CD4-positive, alpha-beta T cell (primary cell): Measurements from ENCODE around the gene MROH8. TPM values are rescaled to one million over a fixed set of nuclear protein-coding genes. Genes with fewer than 3 reads are reported as not detected.

ENCODE experiments used
- ATAC-seq: fragments of 200-7000 bp; cut with Tn5 transposase; one replicate; pipeline ENCODE4 v1.10.0; 2022; ENCODE audit warnings: mild to moderate bottlenecking; ENCODE audit not compliant: poor library complexity
- CTCF ChIA-PET: fragments of 350-600 bp; sonication (Branson Sonifier 250); formaldehyde crosslinking; loops from one replicate; lab custom pipeline; 2021; ENCODE audit warnings: antibody characterized with exemption, inconsistent platforms; lab: Charles Lee
- POLR2A ChIA-PET: fragments of 350-600 bp; sonication (Branson Sonifier 250); formaldehyde crosslinking; loops from one replicate; lab custom pipeline; 2021; ENCODE audit warnings: antibody characterized with exemption, inconsistent platforms; lab: Charles Lee
- DNase-seq, 14 experiments: peaks; one replicate each; pipeline ENCODE4 v3.0.0-alpha.2; 2013 to 2020; ENCODE audit warnings: mixed read lengths in 2 of 14
- H3K27ac ChIP-seq, 2 donors: one replicate each; pipeline versions ENCODE4 v1.5.1 to v1.7.0; 2013; ENCODE audit warnings: low read length in 2 of 2, low read depth in 1 of 2, mild to moderate bottlenecking in 1 of 2
- H3K27me3 ChIP-seq, 2 experiments: 1 replicate in 1 of 2; 2 replicates in 1 of 2; pipeline versions ENCODE4 v1.6.1 to v1.7.0; 2013; ENCODE audit warnings: low read length in 2 of 2, control low read depth in 1 of 2, mild to moderate bottlenecking in 1 of 2, moderate library complexity in 1 of 2; ENCODE audit not compliant: insufficient read depth in 2 of 2, control insufficient read depth in 1 of 2
- H3K36me3 ChIP-seq: one replicate; pipeline ENCODE4 v1.6.1; 2013; ENCODE audit warnings: low read length, control low read depth; ENCODE audit not compliant: insufficient read depth
- H3K4me1 ChIP-seq: one replicate; pipeline ENCODE4 v1.6.1; 2013; ENCODE audit warnings: low read length, control low read depth; ENCODE audit not compliant: insufficient read depth
- H3K4me3 ChIP-seq: one replicate; pipeline ENCODE4 v1.5.1; 2013; ENCODE audit warnings: mild to moderate bottlenecking, low read length, moderate library complexity
- H3K9me3 ChIP-seq, 2 experiments: 1 replicate in 1 of 2; 2 replicates in 1 of 2; pipeline versions ENCODE4 v1.6.1 to v1.7.0; 2013; ENCODE audit warnings: low read length in 2 of 2, mild to moderate bottlenecking in 2 of 2, control low read depth in 1 of 2, moderate library complexity in 1 of 2; ENCODE audit not compliant: control insufficient read depth in 1 of 2, insufficient read depth in 1 of 2
- H3K27ac Mint-ChIP-seq: one replicate; pipeline ENCODE4 v1.8.0; 2020; ENCODE audit warnings: mixed read lengths
- H3K27me3 Mint-ChIP-seq: one replicate; pipeline ENCODE4 v1.8.0; 2021; ENCODE audit warnings: mixed read lengths
- H3K36me3 Mint-ChIP-seq: one replicate; pipeline ENCODE4 v1.8.0; 2021; ENCODE audit warnings: low read depth, mixed read lengths
- H3K4me1 Mint-ChIP-seq: one replicate; pipeline ENCODE4 v1.8.0; 2021; ENCODE audit warnings: low read depth, mixed read lengths
- H3K4me3 Mint-ChIP-seq: one replicate; pipeline ENCODE4 v1.8.0; 2020; ENCODE audit warnings: mild to moderate bottlenecking, mixed read lengths
- H3K9me3 Mint-ChIP-seq: one replicate; pipeline ENCODE4 v1.8.0; 2020; ENCODE audit warnings: mixed read lengths
- intact Hi-C, 2 experiments: fragments of 100-400 bp; cut with DNase I in 1 of 2; cut with micrococcal nuclease in 1 of 2; formaldehyde crosslinking; loops; one replicate each; pipeline versions ENCODE4 v1.15.1 to v1.9.0; 2023 to 2025; cut with DNase I, micrococcal nuclease
- total RNA-seq, 174 experiments: library from RNA in 2 of 174; stranded (reverse) in 2 of 174; gene quantifications; one replicate each; pipeline ENCODE4 v1.2.3 and lab custom pipeline; 2021 to 2026
- TF ChIP-seq, protein P1 (sequence below): fragments of 200-600 bp; IDR thresholded peaks from one replicate; pipeline ENCODE4 v1.8.0; 2022; ENCODE audit warnings: antibody characterized with exemption, mild to moderate bottlenecking

MROH8 gene
- total RNA-seq, 2 experiments from 2014 or later = 1.1 to 1.2 TPM

- H3K27ac Mint-ChIP-seq = no peak overlapping the region
- H3K4me1 Mint-ChIP-seq = peaks cover 49% of the 10 kb centered on the region
- ChIA-PET CTCF (interaction anchor here (1.1 kb wide), 1 partner anchor 12 kb away, joined by 3 read pairs; no protein-coding TSS in a partner anchor), POLR2A (interaction anchor here (0.7 kb wide), 2 partner anchors 158 to 160 kb away, joined by 3 to 4 read pairs; no protein-coding TSS in a partner anchor)
- intact Hi-C loops = no loop called here
- DNase-seq (no peak), ATAC-seq (no peak)
- no peak overlapping the region for H3K4me3 ChIP-seq
- H3K9me3 ChIP-seq = peaks cover 0 to 4% of the 10 kb centered on the region in 2 experiments
- no peaks in the 10 kb centered on the region for H3K9me3 Mint-ChIP-seq
- TF ChIP-seq, protein P1, sequence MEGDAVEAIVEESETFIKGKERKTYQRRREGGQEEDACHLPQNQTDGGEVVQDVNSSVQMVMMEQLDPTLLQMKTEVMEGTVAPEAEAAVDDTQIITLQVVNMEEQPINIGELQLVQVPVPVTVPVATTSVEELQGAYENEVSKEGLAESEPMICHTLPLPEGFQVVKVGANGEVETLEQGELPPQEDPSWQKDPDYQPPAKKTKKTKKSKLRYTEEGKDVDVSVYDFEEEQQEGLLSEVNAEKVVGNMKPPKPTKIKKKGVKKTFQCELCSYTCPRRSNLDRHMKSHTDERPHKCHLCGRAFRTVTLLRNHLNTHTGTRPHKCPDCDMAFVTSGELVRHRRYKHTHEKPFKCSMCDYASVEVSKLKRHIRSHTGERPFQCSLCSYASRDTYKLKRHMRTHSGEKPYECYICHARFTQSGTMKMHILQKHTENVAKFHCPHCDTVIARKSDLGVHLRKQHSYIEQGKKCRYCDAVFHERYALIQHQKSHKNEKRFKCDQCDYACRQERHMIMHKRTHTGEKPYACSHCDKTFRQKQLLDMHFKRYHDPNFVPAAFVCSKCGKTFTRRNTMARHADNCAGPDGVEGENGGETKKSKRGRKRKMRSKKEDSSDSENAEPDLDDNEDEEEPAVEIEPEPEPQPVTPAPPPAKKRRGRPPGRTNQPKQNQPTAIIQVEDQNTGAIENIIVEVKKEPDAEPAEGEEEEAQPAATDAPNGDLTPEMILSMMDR = no peak
- peaks cover 61% of the 10 kb centered on the region for H3K36me3 Mint-ChIP-seq
- no peak overlapping the region for H3K27ac ChIP-seq
- H3K36me3 ChIP-seq = peaks cover 6% of the 10 kb centered on the region
- H3K4me1 ChIP-seq = peaks cover 23% of the 10 kb centered on the region
- no peaks in the 10 kb centered on the region for H3K27me3 ChIP-seq
- H3K4me3 Mint-ChIP-seq = no peak overlapping the region
- H3K27me3 Mint-ChIP-seq = no peaks in the 10 kb centered on the region
Measured at GRCh38 chr20:37077009-37077408, 102.3 kb downstream of the MROH8 start.

DNA sequence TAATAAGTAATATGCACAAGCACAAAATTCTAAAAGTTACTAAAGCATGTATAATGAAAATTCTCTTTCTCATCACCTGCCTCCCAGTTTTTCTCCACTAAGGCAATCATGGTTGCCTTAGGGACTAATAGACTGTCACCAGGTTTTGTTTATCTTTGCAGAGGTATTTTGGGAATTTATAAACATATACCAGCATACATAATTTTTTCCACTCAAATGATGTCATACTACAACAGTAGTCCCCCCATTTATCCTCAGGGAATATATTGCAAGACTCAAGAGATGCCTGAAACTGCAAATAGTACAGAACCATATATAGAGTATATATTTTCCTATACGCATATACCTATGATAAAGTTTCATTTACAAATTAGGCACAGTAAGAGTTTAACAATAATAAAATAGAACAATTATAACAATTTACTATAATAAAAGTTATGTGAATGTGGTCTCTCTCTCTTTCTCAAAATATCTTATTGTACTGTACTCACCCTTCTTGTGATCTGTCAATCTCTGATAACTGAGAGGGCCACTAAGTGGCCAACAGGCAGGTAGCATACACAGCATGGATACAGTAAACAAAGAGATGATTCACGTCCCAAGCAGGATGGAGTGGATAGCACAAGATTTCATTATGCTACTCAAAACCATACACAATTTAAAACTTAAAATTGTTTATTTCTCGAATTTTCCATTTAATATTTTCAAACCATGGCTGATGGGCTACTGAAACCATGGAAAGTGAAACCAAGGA is 103.2 kb downstream of the MROH8 start:
- no peak for ATAC-seq
- no peak for DNase-seq
- Histone ChIP-seq H3K36me3 (peaks cover 4% of the 10 kb centered on the region), H3K27ac (no peak overlapping the region), H3K4me3 (no peak overlapping the region), H3K4me1 (peaks cover 24% of the 10 kb centered on the region), H3K9me3 (peaks cover 0 to 4% of the 10 kb centered on the region in 2 experiments), H3K27me3 (no peaks in the 10 kb centered on the region)
- Mint-ChIP-seq H3K27me3 (no peaks in the 10 kb centered on the region), H3K36me3 (peaks cover 61% of the 10 kb centered on the region), H3K4me1 (peaks cover 49% of the 10 kb centered on the region), H3K27ac (no peak overlapping the region), H3K9me3 (no peaks in the 10 kb centered on the region), H3K4me3 (no peak overlapping the region)
- TF ChIP-seq, protein P1 = no peak
- ChIA-PET POLR2A (no interaction called here), CTCF (no interaction called here)
- intact Hi-C loops = no loop called here

DNA sequence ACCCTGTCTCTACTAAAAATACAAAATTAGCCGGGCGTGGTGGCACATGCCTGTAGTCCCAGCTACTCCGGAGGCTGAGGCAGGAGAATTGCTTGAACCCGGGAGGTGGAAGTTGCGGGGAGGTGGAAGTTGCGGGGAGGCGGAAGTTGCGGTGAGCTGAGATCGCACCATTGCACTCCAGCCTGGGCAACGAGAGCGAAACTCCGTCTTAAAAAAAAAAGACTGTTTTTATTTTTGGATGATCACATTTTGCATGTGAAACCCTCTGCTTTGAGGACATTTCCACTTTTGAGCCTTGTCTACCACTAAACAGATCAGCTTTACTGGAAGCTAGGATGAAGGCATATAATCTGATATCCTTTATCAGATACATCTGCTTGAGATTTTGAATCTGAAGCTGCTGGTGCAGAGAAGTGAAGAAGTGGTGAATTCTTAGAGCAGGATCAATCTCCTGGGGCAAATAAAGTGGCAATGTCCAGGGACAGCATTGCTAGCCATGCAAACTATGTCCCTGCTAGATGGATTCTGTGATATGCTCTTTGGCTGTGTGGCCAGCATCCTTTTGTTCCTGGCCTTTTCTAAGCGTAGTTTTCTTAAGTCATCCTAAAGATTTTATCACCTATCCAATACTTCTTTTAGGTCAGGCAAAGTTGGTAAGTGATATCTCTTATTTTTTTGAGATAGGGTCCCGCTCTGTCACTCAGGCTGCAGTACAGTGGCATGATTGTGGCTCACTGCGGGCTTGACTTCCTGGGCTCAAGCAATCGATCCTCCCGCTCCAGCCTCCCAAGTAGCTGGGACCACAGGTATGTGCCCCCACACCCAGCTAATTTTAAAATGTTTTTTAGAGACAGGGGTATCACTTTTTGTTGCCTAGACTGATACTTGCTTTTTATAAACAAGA is 106.8 kb downstream of the MROH8 start:
- peaks cover 40% of the 10 kb centered on the region for H3K36me3 Mint-ChIP-seq
- H3K36me3 ChIP-seq = peaks cover 4% of the 10 kb centered on the region
- H3K27ac ChIP-seq = no peak overlapping the region
- no peaks in the 10 kb centered on the region for H3K9me3 Mint-ChIP-seq
- no peak overlapping the region for H3K4me3 Mint-ChIP-seq
- H3K27me3 ChIP-seq = no peaks in the 10 kb centered on the region
- ATAC-seq (no peak), DNase-seq (no peak)
- TF ChIP-seq, protein P1 = no peak
- peaks cover 30% of the 10 kb centered on the region for H3K4me1 ChIP-seq
- no peaks in the 10 kb centered on the region for H3K27me3 Mint-ChIP-seq
- ChIA-PET POLR2A (interaction anchor here (1.0 kb wide), 1 partner anchor 57 kb away, joined by 4 read pairs; no protein-coding TSS in a partner anchor), CTCF (interaction anchor here (1.4 kb wide), 1 partner anchor 9 kb away, joined by 5 read pairs; no protein-coding TSS in a partner anchor)
- peaks cover 0 to 4% of the 10 kb centered on the region in 2 experiments for H3K9me3 ChIP-seq
- H3K4me3 ChIP-seq = no peak overlapping the region
- peaks cover 41% of the 10 kb centered on the region for H3K4me1 Mint-ChIP-seq
- intact Hi-C loops = no loop called here
- peak overlapping the region; percentile 80 for H3K27ac Mint-ChIP-seq
